SU-DHL-6 (cell line): ENCODE data around the gene TPD52L1.

ENCODE experiments used
- H2AFZ ChIP-seq: fragments of 200-600 bp; sonication (generic); 2 replicates; pipeline ENCODE4 v1.6.1; 2014; ENCODE audit warnings: low read depth, mild to moderate bottlenecking, moderate library complexity, mixed read lengths, antibody characterized with exemption, low read length; ENCODE audit not compliant: severe bottlenecking
- H3F3A ChIP-seq: fragments of 200-600 bp; shearing (Covaris generic); 2 replicates; pipeline ENCODE4 v1.6.0; 2016; ENCODE audit warnings: antibody characterized with exemption, mild to moderate bottlenecking; ENCODE audit not compliant: insufficient read depth
- H3K27ac ChIP-seq: fragments of 200-600 bp; sonication (generic); 2 replicates; pipeline ENCODE4 v1.5.1; 2016; ENCODE audit warnings: low read depth, mild to moderate bottlenecking, low read length, moderate library complexity, mixed read lengths
- H3K27me3 ChIP-seq: fragments of 200-600 bp; sonication (generic), shearing (Covaris generic); 2 replicates; pipeline ENCODE4 v1.6.0; 2014; ENCODE audit warnings: mild to moderate bottlenecking, low read length
- H3K36me3 ChIP-seq: fragments of 200-600 bp; sonication (generic); 2 replicates; pipeline ENCODE4 v1.6.1; 2014; ENCODE audit warnings: mild to moderate bottlenecking, low read length, mixed read lengths
- H3K4me2 ChIP-seq: fragments of 300-600, 200-600 bp; shearing (Covaris generic), sonication (generic); 2 replicates; pipeline ENCODE4 v1.6.0; 2014; ENCODE audit warnings: low read length, low read depth, mild to moderate bottlenecking; ENCODE audit not compliant: poor library complexity, severe bottlenecking
- H3K4me3 ChIP-seq: fragments of 200-600 bp; sonication (generic); 2 replicates; pipeline ENCODE4 v1.5.1; 2014; ENCODE audit warnings: antibody characterized with exemption, low read length, mild to moderate bottlenecking, mixed read lengths; ENCODE audit not compliant: insufficient read depth, poor library complexity, severe bottlenecking
- H3K79me2 ChIP-seq: fragments of 200-600 bp; sonication (generic); 2 replicates; pipeline ENCODE4 v1.6.1; 2014; ENCODE audit warnings: mild to moderate bottlenecking, low read length, moderate library complexity; ENCODE audit not compliant: insufficient read depth
- H3K9ac ChIP-seq: fragments of 200-600 bp; sonication (generic); 2 replicates; pipeline ENCODE4 v1.7.0; 2014; ENCODE audit warnings: mild to moderate bottlenecking, low read length
- H3K9me2 ChIP-seq: fragments of 200-600 bp; sonication (generic); replicated peaks from 2 replicates; pipeline ENCODE4 v1.6.1; 2014; ENCODE audit warnings: low read length; ENCODE audit not compliant: insufficient read depth
- H3K9me3 ChIP-seq: fragments of 200-600 bp; sonication (generic); 2 replicates; pipeline ENCODE4 v1.6.1; 2014; ENCODE audit warnings: low read length, mixed read lengths; ENCODE audit not compliant: insufficient read depth
- H4K20me1 ChIP-seq: fragments of 200-600 bp; sonication (generic); 2 replicates; pipeline ENCODE4 v1.6.1; 2014; ENCODE audit warnings: low read depth, mild to moderate bottlenecking, antibody characterized with exemption, low read length, moderate library complexity, mixed read lengths
- CTCF ChIP-seq: fragments of 200-600 bp; sonication (generic); IDR thresholded peaks from one replicate; pipeline ENCODE4 v1.5.1; 2017; ENCODE audit warnings: antibody characterized with exemption, mild to moderate bottlenecking, low read length, moderate library complexity; ENCODE audit not compliant: insufficient read depth, poor library complexity, severe bottlenecking
- EZH2phosphoT487 ChIP-seq: fragments of 200-600 bp; sonication (generic), shearing (Covaris generic); conservative IDR thresholded peaks from 2 replicates; pipeline ENCODE4 v1.6.1; 2018; ENCODE audit warnings: mild to moderate bottlenecking, antibody characterized with exemption, low read length, moderate library complexity, mixed read lengths

The TPD52L1 gene

DNA sequence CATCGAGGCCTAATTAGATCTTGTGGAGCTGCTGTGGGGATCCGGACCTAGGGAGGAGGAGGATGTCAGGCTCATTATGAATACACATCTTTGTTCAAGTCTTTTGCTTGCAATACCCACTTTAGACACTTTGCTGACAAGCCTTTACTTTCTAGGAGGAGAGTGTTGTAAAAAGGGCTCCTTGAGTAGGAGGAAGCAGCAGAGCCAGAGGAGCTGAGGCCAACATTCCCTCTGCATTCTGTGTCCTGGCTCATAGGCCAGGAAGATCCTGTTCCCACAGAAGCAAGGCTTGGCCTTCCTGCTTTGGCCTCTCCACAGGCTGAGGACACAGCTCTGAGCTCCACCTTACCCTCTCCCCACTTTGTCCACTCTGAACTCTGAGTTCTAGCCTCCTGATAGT, 67.1 kb downstream of the TPD52L1 start:
- H3K9ac ChIP-seq = no peak overlapping the region
- no peak overlapping the region for H3K4me2 ChIP-seq
- H3K27me3 ChIP-seq = no peaks in the 10 kb centered on the region
- no peaks in the 10 kb centered on the region for H3K9me2 ChIP-seq
- no peaks in the 10 kb centered on the region for H3K79me2 ChIP-seq
- H4K20me1 ChIP-seq = no peaks in the 10 kb centered on the region
- no peak overlapping the region for H3K4me3 ChIP-seq
- H3K27ac ChIP-seq = no peak overlapping the region
- no peaks in the 10 kb centered on the region for H3K9me3 ChIP-seq
- H2AFZ ChIP-seq = no peak overlapping the region
- H3F3A ChIP-seq = no peaks in the 10 kb centered on the region
- TF ChIP-seq EZH2phosphoT487 = no peak
- H3K36me3 ChIP-seq = no peaks in the 10 kb centered on the region

DNA sequence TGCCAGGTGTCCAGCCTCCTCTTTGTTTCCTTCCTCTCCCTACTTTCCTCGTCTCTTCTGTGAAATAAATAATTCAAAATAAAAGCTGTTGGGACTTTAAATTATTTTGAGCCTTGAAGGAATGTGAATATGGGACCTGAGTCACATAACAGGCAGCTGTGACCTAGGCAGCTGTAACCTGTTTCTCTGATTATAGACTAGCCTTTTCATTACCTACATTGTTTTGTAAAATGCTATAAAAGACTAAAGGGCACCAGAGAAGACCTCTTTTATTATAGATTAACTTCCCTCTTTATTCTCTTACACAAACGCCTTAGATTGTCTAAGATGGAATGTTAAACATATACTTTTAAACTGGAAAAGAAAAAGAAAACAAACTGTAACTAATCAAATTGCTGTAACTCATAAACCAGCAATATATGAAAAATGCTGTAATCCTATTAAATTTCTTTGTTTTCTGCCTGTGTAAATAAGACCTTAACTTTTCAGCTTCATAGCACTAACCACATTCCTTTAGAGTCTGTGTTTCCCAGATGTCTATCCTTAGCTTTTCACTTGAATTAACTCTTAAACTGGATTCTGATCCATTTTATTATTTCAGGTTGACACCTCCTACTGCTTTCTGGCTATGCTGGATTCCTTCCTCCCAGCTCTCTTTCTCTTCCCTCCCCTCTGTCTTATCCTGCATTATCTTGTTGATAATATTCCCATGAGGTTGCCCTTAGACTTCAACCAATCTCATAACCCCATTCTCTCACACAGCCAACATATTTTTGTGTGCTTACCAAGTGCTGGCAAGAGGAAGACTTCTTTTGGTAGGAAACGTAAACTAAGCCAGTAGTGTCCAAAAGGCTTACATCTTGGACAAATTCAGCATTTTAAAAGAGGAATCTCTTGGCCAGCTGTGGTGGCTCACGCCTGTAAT, 69.2 kb downstream of the TPD52L1 start:
- Histone ChIP-seq H3K4me2 (no peak overlapping the region), H3F3A (no peaks in the 10 kb centered on the region), H3K36me3 (no peaks in the 10 kb centered on the region), H3K9me3 (no peaks in the 10 kb centered on the region), H2AFZ (no peak overlapping the region), H3K9me2 (no peaks in the 10 kb centered on the region), H3K4me3 (no peak overlapping the region), H3K27me3 (no peaks in the 10 kb centered on the region), H3K79me2 (no peaks in the 10 kb centered on the region), H3K27ac (no peak overlapping the region), H4K20me1 (no peaks in the 10 kb centered on the region), H3K9ac (no peak overlapping the region)
- TF ChIP-seq EZH2phosphoT487 = no peak
- no peak for TF ChIP-seq CTCF

DNA sequence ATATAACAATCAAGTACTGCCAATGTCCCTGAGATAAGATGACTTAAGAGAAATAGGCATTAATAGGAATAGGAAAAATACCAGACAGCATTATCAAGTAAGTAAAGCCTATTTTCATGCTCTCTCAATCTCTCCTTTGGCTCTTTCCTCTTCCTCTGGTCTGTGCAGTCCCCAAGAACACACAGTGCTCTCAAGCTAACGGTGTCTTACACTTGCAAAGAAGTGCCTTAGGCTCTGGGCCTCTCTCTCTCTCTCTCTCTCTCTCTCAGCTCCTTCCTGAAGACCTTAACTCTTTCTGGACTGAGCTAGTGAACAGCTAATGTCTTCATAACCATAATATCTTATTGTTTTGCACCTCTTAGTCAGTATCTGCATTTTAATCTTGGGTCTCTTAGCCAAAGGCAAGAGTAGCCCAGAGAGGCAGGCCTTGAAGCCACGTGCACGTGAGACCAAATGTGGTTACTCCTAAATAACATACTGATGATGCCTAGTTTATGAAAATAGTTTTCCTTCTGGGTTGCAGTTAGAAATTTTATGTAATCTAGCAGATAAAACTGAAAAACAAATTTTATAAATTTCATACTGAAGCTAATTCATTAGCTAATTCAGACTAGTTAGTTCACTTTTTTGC, 70.8 kb downstream of the TPD52L1 start:
- no peaks in the 10 kb centered on the region for H3K9me3 ChIP-seq
- H4K20me1 ChIP-seq = no peaks in the 10 kb centered on the region
- H3K4me3 ChIP-seq = no peak overlapping the region
- no peaks in the 10 kb centered on the region for H3K79me2 ChIP-seq
- H3K9me2 ChIP-seq = no peaks in the 10 kb centered on the region
- no peak overlapping the region for H3K4me2 ChIP-seq
- H3F3A ChIP-seq = no peaks in the 10 kb centered on the region
- H2AFZ ChIP-seq = no peak overlapping the region
- TF ChIP-seq EZH2phosphoT487 = no peak
- H3K36me3 ChIP-seq = no peaks in the 10 kb centered on the region
- H3K27ac ChIP-seq = no peak overlapping the region
- no peaks in the 10 kb centered on the region for H3K27me3 ChIP-seq
- no peak overlapping the region for H3K9ac ChIP-seq

GRCh38 chr6:125227244-125227643, 73.7 kb downstream of the TPD52L1 start:
- TF ChIP-seq CTCF (no peak), EZH2phosphoT487 (no peak)
- H4K20me1 ChIP-seq = no peaks in the 10 kb centered on the region
- no peaks in the 10 kb centered on the region for H3K36me3 ChIP-seq
- H2AFZ ChIP-seq = no peak overlapping the region
- no peaks in the 10 kb centered on the region for H3F3A ChIP-seq
- no peak overlapping the region for H3K27ac ChIP-seq
- H3K27me3 ChIP-seq = no peaks in the 10 kb centered on the region
- no peak overlapping the region for H3K9ac ChIP-seq
- no peaks in the 10 kb centered on the region for H3K9me3 ChIP-seq
- no peak overlapping the region for H3K4me2 ChIP-seq
- no peaks in the 10 kb centered on the region for H3K79me2 ChIP-seq
- H3K4me3 ChIP-seq = no peak overlapping the region
- H3K9me2 ChIP-seq = no peaks in the 10 kb centered on the region
